DND-41 (cell line): Measurements from ENCODE around the gene TUBB3.

ENCODE experiments used
- ATAC-seq: fragments of 200-7000 bp; cut with Tn5 transposase; 3 replicates; pipeline ENCODE4 v1.9.1; 2021; ENCODE audit warnings: low read depth; ENCODE audit not compliant: insufficient read depth
- DNase-seq: peaks from one replicate; pipeline ENCODE4 v3.0.0-alpha.2; 2020
- H2AFZ ChIP-seq: 2 replicates; pipeline ENCODE4 v1.6.0; 2012; ENCODE audit warnings: low read depth, low read length
- H3K27ac ChIP-seq: 2 replicates; pipeline ENCODE4 v1.5.1; 2012; ENCODE audit warnings: low read length, inconsistent platforms
- H3K27me3 ChIP-seq: fragments of 200-600 bp; sonication (generic); 2 replicates; pipeline ENCODE4 v1.6.0; 2012; ENCODE audit warnings: low read length, mild to moderate bottlenecking, inconsistent platforms; ENCODE audit not compliant: insufficient read depth, poor library complexity
- H3K36me3 ChIP-seq: 2 replicates; pipeline ENCODE4 v1.5.1; 2012; ENCODE audit warnings: low read length, inconsistent platforms; ENCODE audit not compliant: insufficient read depth
- H3K4me1 ChIP-seq: 2 replicates; pipeline ENCODE4 v1.5.1; 2012; ENCODE audit warnings: mild to moderate bottlenecking, low read length; ENCODE audit not compliant: insufficient read depth
- H3K4me2 ChIP-seq: 2 replicates; pipeline ENCODE4 v1.6.0; 2012; ENCODE audit warnings: mild to moderate bottlenecking, moderate library complexity, low read length, inconsistent platforms; ENCODE audit not compliant: insufficient read depth
- H3K4me3 ChIP-seq, 2 experiments: fragments of 200-600 bp in 1 of 2; shearing (Covaris generic) in 1 of 2; 2 replicates each; pipeline ENCODE4 v1.5.1; 2012 to 2016; ENCODE audit warnings: inconsistent platforms in 2 of 2, low read length in 2 of 2, mild to moderate bottlenecking in 2 of 2, low read depth in 1 of 2, moderate library complexity in 1 of 2
- H3K79me2 ChIP-seq: 2 replicates; pipeline ENCODE4 v1.6.0; 2012; ENCODE audit warnings: low read length, inconsistent platforms; ENCODE audit not compliant: insufficient read depth
- H3K9ac ChIP-seq: 2 replicates; pipeline ENCODE4 v1.6.0; 2012; ENCODE audit warnings: low read depth, mild to moderate bottlenecking, inconsistent platforms, low read length, moderate library complexity
- H3K9me3 ChIP-seq: 2 replicates; pipeline ENCODE4 v1.5.1; 2012; ENCODE audit warnings: low read length, moderate library complexity, mild to moderate bottlenecking, inconsistent platforms; ENCODE audit not compliant: insufficient read depth, severe bottlenecking
- H4K20me1 ChIP-seq: 2 replicates; pipeline ENCODE4 v1.6.0; 2012; ENCODE audit warnings: low read length; ENCODE audit not compliant: insufficient read depth
- EZH2 ChIP-seq: IDR thresholded peaks from 3 replicates; pipeline ENCODE4 v1.6.1; 2012; ENCODE audit warnings: borderline replicate concordance, low read depth, mild to moderate bottlenecking, moderate library complexity, low read length, inconsistent platforms; ENCODE audit not compliant: severe bottlenecking
- TF ChIP-seq, protein P1 (sequence below): IDR thresholded peaks from 2 replicates; pipeline ENCODE4 v1.5.1; 2012; ENCODE audit warnings: borderline replicate concordance, low read length, moderate library complexity, mild to moderate bottlenecking; ENCODE audit not compliant: poor library complexity, severe bottlenecking; ENCODE audit errors: extremely low read depth

TUBB3 gene

DNA sequence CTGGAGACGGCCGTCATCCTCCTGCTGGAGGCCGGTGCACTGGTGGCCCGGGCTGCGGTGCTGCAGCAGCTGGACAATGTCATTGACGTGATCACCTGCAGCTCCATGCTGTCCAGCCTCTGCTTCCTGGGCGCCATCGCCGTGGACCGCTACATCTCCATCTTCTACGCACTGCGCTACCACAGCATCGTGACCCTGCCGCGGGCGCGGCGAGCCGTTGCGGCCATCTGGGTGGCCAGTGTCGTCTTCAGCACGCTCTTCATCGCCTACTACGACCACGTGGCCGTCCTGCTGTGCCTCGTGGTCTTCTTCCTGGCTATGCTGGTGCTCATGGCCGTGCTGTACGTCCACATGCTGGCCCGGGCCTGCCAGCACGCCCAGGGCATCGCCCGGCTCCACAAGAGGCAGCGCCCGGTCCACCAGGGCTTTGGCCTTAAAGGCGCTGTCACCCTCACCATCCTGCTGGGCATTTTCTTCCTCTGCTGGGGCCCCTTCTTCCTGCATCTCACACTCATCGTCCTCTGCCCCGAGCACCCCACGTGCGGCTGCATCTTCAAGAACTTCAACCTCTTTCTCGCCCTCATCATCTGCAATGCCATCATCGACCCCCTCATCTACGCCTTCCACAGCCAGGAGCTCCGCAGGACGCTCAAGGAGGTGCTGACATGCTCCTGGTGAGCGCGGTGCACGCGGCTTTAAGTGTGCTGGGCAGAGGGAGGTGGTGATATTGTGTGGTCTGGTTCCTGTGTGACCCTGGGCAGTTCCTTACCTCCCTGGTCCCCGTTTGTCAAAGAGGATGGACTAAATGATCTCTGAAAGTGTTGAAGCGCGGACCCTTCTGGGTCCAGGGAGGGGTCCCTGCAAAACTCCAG, 3.4 kb upstream of the TUBB3 start:
- Histone ChIP-seq H2AFZ (no peak overlapping the region), H3K27ac (no peak overlapping the region), H3K4me1 (peaks cover 36% of the 10 kb centered on the region), H3K27me3 (peaks cover 32% of the 10 kb centered on the region), H3K9me3 (no peaks in the 10 kb centered on the region), H3K4me2 (no peak overlapping the region), H3K36me3 (no peaks in the 10 kb centered on the region), H3K9ac (no peak overlapping the region), H4K20me1 (peaks cover 72% of the 10 kb centered on the region), H3K4me3 (no peak overlapping the region), H3K79me2 (no peaks in the 10 kb centered on the region)
- no peak for TF ChIP-seq EZH2
- TF ChIP-seq, protein P1, sequence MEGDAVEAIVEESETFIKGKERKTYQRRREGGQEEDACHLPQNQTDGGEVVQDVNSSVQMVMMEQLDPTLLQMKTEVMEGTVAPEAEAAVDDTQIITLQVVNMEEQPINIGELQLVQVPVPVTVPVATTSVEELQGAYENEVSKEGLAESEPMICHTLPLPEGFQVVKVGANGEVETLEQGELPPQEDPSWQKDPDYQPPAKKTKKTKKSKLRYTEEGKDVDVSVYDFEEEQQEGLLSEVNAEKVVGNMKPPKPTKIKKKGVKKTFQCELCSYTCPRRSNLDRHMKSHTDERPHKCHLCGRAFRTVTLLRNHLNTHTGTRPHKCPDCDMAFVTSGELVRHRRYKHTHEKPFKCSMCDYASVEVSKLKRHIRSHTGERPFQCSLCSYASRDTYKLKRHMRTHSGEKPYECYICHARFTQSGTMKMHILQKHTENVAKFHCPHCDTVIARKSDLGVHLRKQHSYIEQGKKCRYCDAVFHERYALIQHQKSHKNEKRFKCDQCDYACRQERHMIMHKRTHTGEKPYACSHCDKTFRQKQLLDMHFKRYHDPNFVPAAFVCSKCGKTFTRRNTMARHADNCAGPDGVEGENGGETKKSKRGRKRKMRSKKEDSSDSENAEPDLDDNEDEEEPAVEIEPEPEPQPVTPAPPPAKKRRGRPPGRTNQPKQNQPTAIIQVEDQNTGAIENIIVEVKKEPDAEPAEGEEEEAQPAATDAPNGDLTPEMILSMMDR, result no peak
- DNase-seq (no peak), ATAC-seq (no peak)

DNA sequence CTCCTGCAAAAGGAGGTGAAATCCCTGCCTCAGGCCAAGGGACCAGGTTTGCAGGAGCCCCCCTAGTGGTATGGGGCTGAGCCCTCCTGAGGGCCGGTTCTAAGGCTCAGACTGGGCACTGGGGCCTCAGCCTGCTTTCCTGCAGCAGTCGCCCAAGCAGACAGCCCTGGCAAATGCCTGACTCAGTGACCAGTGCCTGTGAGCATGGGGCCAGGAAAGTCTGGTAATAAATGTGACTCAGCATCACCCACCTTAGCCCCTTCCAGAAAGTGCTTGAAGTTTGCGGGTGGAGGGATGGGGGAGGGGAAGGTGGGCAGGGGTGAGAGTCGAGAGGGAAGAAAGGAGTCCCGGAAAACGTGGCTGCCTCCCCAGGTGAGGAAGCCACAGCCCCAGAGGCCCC, 2.4 kb upstream of the TUBB3 start:
- no peaks in the 10 kb centered on the region for H3K79me2 ChIP-seq
- TF ChIP-seq, protein P1, result no peak
- TF ChIP-seq EZH2, result no peak
- H3K4me3 ChIP-seq, result no peak overlapping the region
- peaks cover 36% of the 10 kb centered on the region for H3K27me3 ChIP-seq
- H3K4me1 ChIP-seq, result peaks cover 40% of the 10 kb centered on the region
- H3K36me3 ChIP-seq, result no peaks in the 10 kb centered on the region
- no peak overlapping the region for H3K4me2 ChIP-seq
- no peaks in the 10 kb centered on the region for H3K9me3 ChIP-seq
- no peak overlapping the region for H3K9ac ChIP-seq
- no peak overlapping the region for H2AFZ ChIP-seq
- DNase-seq (no peak), ATAC-seq (no peak)
- H4K20me1 ChIP-seq, result peaks cover 65% of the 10 kb centered on the region
- no peak overlapping the region for H3K27ac ChIP-seq

DNA sequence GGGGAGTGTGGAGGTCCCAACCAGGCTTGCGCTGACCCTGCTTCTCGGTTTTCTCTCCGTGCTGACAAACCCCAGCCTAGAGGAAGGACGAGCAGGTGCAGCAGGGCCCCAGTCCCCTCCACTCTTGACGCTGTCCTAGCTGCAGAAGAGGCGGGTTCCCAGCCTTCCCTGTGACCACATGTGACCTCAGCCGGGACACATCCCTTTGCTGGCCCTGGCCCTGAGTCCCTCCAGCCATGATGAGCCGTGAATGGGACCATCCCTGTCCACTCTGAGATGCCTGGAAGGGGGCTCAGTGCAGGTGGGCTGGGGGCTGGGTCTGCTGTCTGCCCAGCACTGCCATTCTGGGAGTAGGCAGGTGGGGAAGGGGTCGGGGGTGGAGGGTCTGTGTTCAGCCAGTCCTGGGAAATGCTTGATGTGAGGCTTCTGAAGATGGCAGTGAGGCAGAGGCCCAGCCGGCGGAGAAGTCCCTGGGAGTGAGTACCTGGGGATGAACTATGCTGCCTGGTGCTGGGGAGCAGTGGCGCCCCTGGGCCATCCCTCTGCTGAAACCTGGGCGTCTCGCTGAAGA, 1.9 kb upstream of the TUBB3 start:
- H4K20me1 ChIP-seq, result peaks cover 63% of the 10 kb centered on the region
- no peak overlapping the region for H2AFZ ChIP-seq
- H3K36me3 ChIP-seq, result no peaks in the 10 kb centered on the region
- peaks cover 39% of the 10 kb centered on the region for H3K27me3 ChIP-seq
- peaks cover 40% of the 10 kb centered on the region for H3K4me1 ChIP-seq
- H3K79me2 ChIP-seq, result no peaks in the 10 kb centered on the region
- no peak for ATAC-seq
- no peak overlapping the region for H3K4me3 ChIP-seq
- no peaks in the 10 kb centered on the region for H3K9me3 ChIP-seq
- DNase-seq, result no peak
- H3K27ac ChIP-seq, result no peak overlapping the region
- TF ChIP-seq EZH2, result no peak
- TF ChIP-seq, protein P1, result no peak
- no peak overlapping the region for H3K9ac ChIP-seq
- H3K4me2 ChIP-seq, result no peak overlapping the region
